Endothelial cell of umbilical vein (primary cell): ENCODE data around the gene APBA2. TPM values are rescaled to one million over a fixed set of nuclear protein-coding genes. Genes with fewer than 3 reads are reported as not detected.
"Not testable (repeated sequence)": the region's sequence is repeated elsewhere in the genome, so short reads cannot be mapped to it uniquely, and the experiment has no call there.

Experiments
- BruUV-seq: library from RNA; stranded (reverse); fragments of 400-500 nt; replicated peaks from 2 replicates; lab custom pipeline; 2021; lab: Mats Ljungman, UMichigan
- CTCF ChIA-PET: fragments of 300-600, 350-600 bp; sonication (Branson Sonifier 250); formaldehyde crosslinking; loops from one replicate; lab custom pipeline; 2021; ENCODE audit warnings: antibody characterized with exemption, inconsistent platforms; lab: Charles Lee
- POLR2A ChIA-PET: fragments of 300-600, 350-600 bp; sonication (Branson Sonifier 250); formaldehyde crosslinking; loops from one replicate; lab custom pipeline; 2021; ENCODE audit warnings: antibody characterized with exemption, inconsistent platforms; lab: Charles Lee
- DNase-seq: peaks from one replicate; pipeline ENCODE4 v3.0.0-alpha.2; 2011; ENCODE audit warnings: low read depth, low spot score
- FAIRE-seq: peaks from 2 replicates; lab custom pipeline; 2011; peaks lifted over from hg19 to GRCh38; lab: Jason Lieb, UNC
- H2AFZ ChIP-seq: 2 replicates; pipeline ENCODE4 v1.6.0; 2012; ENCODE audit warnings: low read depth, low read length, control low read depth, inconsistent platforms
- H3K27ac ChIP-seq: 2 replicates; pipeline ENCODE4 v1.5.1; 2011; ENCODE audit warnings: low read depth, mild to moderate bottlenecking, control low read depth, low read length, moderate library complexity; ENCODE audit not compliant: insufficient read depth
- H3K27me3 ChIP-seq, 2 experiments: 2 replicates each; pipeline versions ENCODE4 v1.6.0 to v1.6.1; 2011; ENCODE audit warnings: low read length in 2 of 2, mixed read lengths in 1 of 2; ENCODE audit not compliant: control insufficient read depth in 2 of 2, insufficient read depth in 2 of 2
- H3K36me3 ChIP-seq, 2 experiments: 2 replicates in 1 of 2; 3 replicates in 1 of 2; pipeline ENCODE4 v1.5.1; 2011; ENCODE audit warnings: low read length in 2 of 2, mild to moderate bottlenecking in 1 of 2, moderate library complexity in 1 of 2; ENCODE audit not compliant: control insufficient read depth in 2 of 2, insufficient read depth in 2 of 2; ENCODE audit errors: extremely low read depth in 1 of 2
- H3K4me1 ChIP-seq: 3 replicates; pipeline ENCODE4 v1.5.1; 2011; ENCODE audit warnings: mild to moderate bottlenecking, low read length; ENCODE audit not compliant: control insufficient read depth, insufficient read depth; ENCODE audit errors: extremely low read depth
- H3K4me2 ChIP-seq: 2 replicates; pipeline ENCODE4 v1.6.1; 2011; ENCODE audit warnings: low read length, control low read depth, mixed read lengths; ENCODE audit not compliant: insufficient read depth
- H3K4me3 ChIP-seq, 3 experiments: fragments of 200-600 bp in 1 of 3; sonication (generic), shearing (Covaris generic) in 1 of 3; replicated peaks in 1 of 3; 2 replicates each; pipeline ENCODE4 v1.5.1; 2011 to 2016; ENCODE audit warnings: control low read depth in 3 of 3, low read length in 3 of 3, mild to moderate bottlenecking in 2 of 3, inconsistent platforms in 1 of 3, low read depth in 1 of 3, moderate library complexity in 1 of 3; ENCODE audit not compliant: insufficient read depth in 1 of 3
- H3K79me2 ChIP-seq: 2 replicates; pipeline ENCODE4 v1.6.0; 2012; ENCODE audit warnings: low read length, inconsistent platforms; ENCODE audit not compliant: control insufficient read depth, insufficient read depth
- H3K9ac ChIP-seq: replicated peaks from 2 replicates; pipeline ENCODE3; 2011; ENCODE audit warnings: low read length, control low read depth; ENCODE audit not compliant: insufficient read depth; ENCODE audit errors: extremely low read depth
- H3K9me1 ChIP-seq: replicated peaks from 3 replicates; pipeline ENCODE4 v1.6.0; 2011; ENCODE audit warnings: mild to moderate bottlenecking, low read length; ENCODE audit not compliant: control insufficient read depth, insufficient read depth; ENCODE audit errors: extremely low read depth
- H3K9me3 ChIP-seq: replicated peaks from 2 replicates; pipeline ENCODE4 v1.5.1; 2012; ENCODE audit warnings: low read length, inconsistent platforms; ENCODE audit not compliant: control insufficient read depth, insufficient read depth
- H4K20me1 ChIP-seq: replicated peaks from 2 replicates; pipeline ENCODE3; 2011; ENCODE audit warnings: mild to moderate bottlenecking, low read length; ENCODE audit not compliant: control insufficient read depth, insufficient read depth; ENCODE audit errors: extremely low read depth
- dilution Hi-C: fragments of 300-500 bp; cut with MboI; formaldehyde crosslinking; loops from one replicate; pipeline ENCODE4 v1.15.0; 2019; ENCODE audit warnings: low sequenced_read_pairs; ENCODE audit not compliant: extremely low pct_ligation_motif_present
- intact Hi-C: fragments of 100-400 bp; cut with micrococcal nuclease; formaldehyde crosslinking; loops from one replicate; pipeline ENCODE4 v1.10.0; 2022
- polyA plus RNA-seq, 4 experiments: library from polyadenylated mRNA; depleted of rRNA in 3 of 4; stranded (reverse) in 3 of 4; unstranded in 1 of 4; fragments of >200 nt; gene quantifications; 2 replicates each; pipeline versions ENCODE4 v1.2.1 to v1.2.3, GENCODE V29; 2011 to 2012; ENCODE audit warnings: missing spikeins in 1 of 4
- total RNA-seq: library from RNA; stranded (reverse); gene quantifications from 2 replicates; pipeline ENCODE4 v1.2.3, GENCODE V29; 2021

Gene APBA2
- total and polyA plus RNA-seq, 2 donors (not counting 3 experiments of a cell fraction or from before 2014, with no cell fraction given), result 5.7 to 11.1 TPM

GRCh38 chr15:28848521-28848920 lies 37.3 kb upstream of the APBA2 start, which contains the start of gene GOLGA6L7:
GOLGA6L7 (minus strand) TSS chr15:28848644; CDS start chr15:28848549, 95 bp downstream.
- CTCF ChIA-PET, BruUV-seq: not testable (repeated sequence)

GRCh38 chr15:28849271-28849670 lies 36.5 kb upstream of the APBA2 start:
- H2AFZ ChIP-seq, H3K79me2 ChIP-seq, BruUV-seq, POLR2A ChIA-PET, H3K9ac ChIP-seq, H3K4me2 ChIP-seq, FAIRE-seq, H3K36me3 ChIP-seq, H3K9me1 ChIP-seq, dilution Hi-C loops, H3K27me3 ChIP-seq, H3K9me3 ChIP-seq, H3K4me1 ChIP-seq, DNase-seq, H3K4me3 ChIP-seq, CTCF ChIA-PET, intact Hi-C loops, H4K20me1 ChIP-seq, H3K27ac ChIP-seq: not testable (repeated sequence)

More at GRCh38 chr15:28848521-28848920, 37.3 kb upstream of the APBA2 start, which contains the start of gene GOLGA6L7:
- H3K4me2 ChIP-seq, H3K27ac ChIP-seq, H3K4me1 ChIP-seq, H3K36me3 ChIP-seq, H3K9me3 ChIP-seq, H2AFZ ChIP-seq, H3K9me1 ChIP-seq, H3K4me3 ChIP-seq, DNase-seq, intact Hi-C loops, H3K9ac ChIP-seq, POLR2A ChIA-PET, H3K27me3 ChIP-seq, H4K20me1 ChIP-seq, dilution Hi-C loops, FAIRE-seq, H3K79me2 ChIP-seq: not testable (repeated sequence)

GRCh38 chr15:28849766-28850165 lies 36.0 kb upstream of the APBA2 start:
- H3K79me2 ChIP-seq, H3K4me2 ChIP-seq, DNase-seq, H2AFZ ChIP-seq, H3K27me3 ChIP-seq, intact Hi-C loops, CTCF ChIA-PET, FAIRE-seq, H3K27ac ChIP-seq, H3K36me3 ChIP-seq, H3K9ac ChIP-seq, H4K20me1 ChIP-seq, H3K4me1 ChIP-seq, POLR2A ChIA-PET, BruUV-seq, dilution Hi-C loops, H3K9me1 ChIP-seq, H3K9me3 ChIP-seq, H3K4me3 ChIP-seq: not testable (repeated sequence)

- CTCF ChIA-PET, BruUV-seq, FAIRE-seq: not testable (repeated sequence)
Measured at GRCh38 chr15:28853654-28854053, 32.1 kb upstream of the APBA2 start.

More at GRCh38 chr15:28853654-28854053, 32.1 kb upstream of the APBA2 start:
- POLR2A ChIA-PET, H3K9me3 ChIP-seq, H3K4me1 ChIP-seq, H3K9ac ChIP-seq, H3K4me3 ChIP-seq, DNase-seq, H3K27me3 ChIP-seq, H3K4me2 ChIP-seq, H3K79me2 ChIP-seq, H3K36me3 ChIP-seq, H3K9me1 ChIP-seq, H3K27ac ChIP-seq, H4K20me1 ChIP-seq, dilution Hi-C loops, intact Hi-C loops, H2AFZ ChIP-seq: not testable (repeated sequence)
